ENCODE results near the gene SLC6A6.

GRCh38 chr3:14490255-14490654 is 87.8 kb downstream of the SLC6A6 start:
- TF ChIP-seq CTCF (IDR thresholded peaks at IDR 0.05; ENCODE audit: insufficient read depth, low read length, poor library complexity, severe bottlenecking) (no peak), EZH2phosphoT487 (conservative IDR thresholded peaks at IDR 0.05; ENCODE audit: low read length) (no peak)

All from SU-DHL-6 (cell line).